ENCODE measurements around the gene SLC4A1AP.

DNA sequence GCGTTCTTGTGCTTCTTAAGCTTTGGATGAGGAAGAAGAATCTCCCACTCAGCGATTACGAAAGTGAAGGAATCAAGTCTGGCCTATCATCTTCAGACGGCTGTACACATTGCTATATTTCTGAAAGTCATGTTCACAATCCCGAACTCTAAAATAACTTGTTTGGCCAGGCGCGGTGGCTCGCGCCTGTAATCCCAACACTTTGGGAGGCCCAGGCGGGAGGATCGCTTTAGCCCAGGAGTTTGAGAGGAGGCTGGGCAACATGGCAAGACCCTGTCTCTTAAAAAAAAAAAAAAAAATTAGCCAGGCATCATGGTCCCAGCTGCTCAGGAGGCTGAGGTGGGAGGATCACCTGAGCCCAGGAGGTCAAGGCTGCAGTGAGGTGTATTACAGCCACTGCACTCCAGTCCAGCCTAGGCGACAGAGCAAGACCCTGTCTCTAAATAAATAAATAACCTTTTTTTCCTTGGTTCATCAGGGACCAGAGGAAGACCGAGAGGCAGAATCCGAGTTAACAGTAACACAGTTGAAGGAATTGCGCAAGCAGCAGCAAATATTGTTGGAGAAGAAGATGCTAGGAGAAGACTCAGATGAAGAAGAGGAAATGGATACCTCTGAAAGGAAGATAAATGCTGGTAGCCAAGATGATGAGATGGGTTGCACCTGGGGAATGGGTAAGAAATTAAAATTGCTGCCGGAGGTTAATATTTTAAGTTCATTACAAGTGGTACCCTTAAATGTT, 1.1 kb downstream of the SLC4A1AP start:
- TF ChIP-seq SP1 (IDR thresholded peaks at IDR 0.05) (no peak), TARDBP (IDR thresholded peaks at IDR 0.05) (no peak), FOXK2 (IDR thresholded peaks at IDR 0.05) (no peak), LEF1 (IDR thresholded peaks at IDR 0.05; ENCODE audit: borderline replicate concordance) (no peak), HDGF (IDR thresholded peaks at IDR 0.05; ENCODE audit: borderline replicate concordance) (no peak), FOXM1 (IDR thresholded peaks at IDR 0.05; ENCODE audit: borderline replicate concordance) (no peak), FOXA1 (IDR thresholded peaks at IDR 0.05) (no peak), SUZ12 (IDR thresholded peaks at IDR 0.05) (no peak), ZNF384 (IDR thresholded peaks at IDR 0.05) (no peak), ARNT (IDR thresholded peaks at IDR 0.05) (no peak), BHLHE40 (IDR thresholded peaks at IDR 0.05; ENCODE audit: borderline replicate concordance) (no peak)
